RPMI8226 (cell line): ENCODE results near the gene MAP1LC3B2.
"Not testable (repeated sequence)": the region's sequence is repeated elsewhere in the genome, so short reads cannot be mapped to it uniquely, and the experiment has no call there.

ENCODE experiments used
- DNase-seq: peaks from one replicate; pipeline ENCODE4 v3.0.0-alpha.2; 2015

Gene MAP1LC3B2

GRCh38 chr12:116561181-116561821, 2.1 kb downstream of the MAP1LC3B2 start:
- DNase-seq, result no peak

GRCh38 chr12:116562090-116562489, 2.9 kb downstream of the MAP1LC3B2 start:
- no peak for DNase-seq

- DNase-seq, result no peak
These were observed 4.1 kb downstream of the MAP1LC3B2 start for GRCh38 chr12:116563262-116563661.

- DNase-seq, result no peak
These were observed 4.9 kb downstream of the MAP1LC3B2 start for GRCh38 chr12:116564080-116564479.

- not testable (repeated sequence) for DNase-seq
These were observed 6.0 kb downstream of the MAP1LC3B2 start for GRCh38 chr12:116565221-116565620.

GRCh38 chr12:116565963-116566362, 6.8 kb downstream of the MAP1LC3B2 start:
- DNase-seq, result no peak

- DNase-seq, result no peak
These were observed 9.0 kb downstream of the MAP1LC3B2 start for GRCh38 chr12:116568203-116568602.

- no peak for DNase-seq
These were observed 11.9 kb downstream of the MAP1LC3B2 start for GRCh38 chr12:116571089-116571488.

GRCh38 chr12:116573776-116574175, 14.6 kb downstream of the MAP1LC3B2 start:
- DNase-seq, result no peak

- not testable (repeated sequence) for DNase-seq
These were observed 16.6 kb downstream of the MAP1LC3B2 start for GRCh38 chr12:116575754-116576153.

GRCh38 chr12:116577154-116577561, 18.0 kb downstream of the MAP1LC3B2 start:
- no peak for DNase-seq

- DNase-seq, result no peak
These were observed 18.9 kb downstream of the MAP1LC3B2 start for GRCh38 chr12:116578051-116578450.

GRCh38 chr12:116582610-116583009, 23.4 kb downstream of the MAP1LC3B2 start:
- DNase-seq, result no peak

GRCh38 chr12:116583129-116583694, 24.0 kb downstream of the MAP1LC3B2 start:
- DNase-seq, result no peak

- DNase-seq, result no peak
These were observed 28.1 kb downstream of the MAP1LC3B2 start for GRCh38 chr12:116587270-116587669.

- no peak for DNase-seq
These were observed 29.3 kb downstream of the MAP1LC3B2 start for GRCh38 chr12:116588390-116589028.

- no peak for DNase-seq
These were observed 30.4 kb downstream of the MAP1LC3B2 start for GRCh38 chr12:116589581-116589980.

GRCh38 chr12:116590561-116590960, 31.4 kb downstream of the MAP1LC3B2 start:
- DNase-seq, result no peak

GRCh38 chr12:116591855-116592637, 32.9 kb downstream of the MAP1LC3B2 start:
- no peak for DNase-seq

- DNase-seq, result no peak
These were observed 33.5 kb downstream of the MAP1LC3B2 start for GRCh38 chr12:116592731-116593130.

GRCh38 chr12:116594325-116595038, 35.3 kb downstream of the MAP1LC3B2 start:
- no peak for DNase-seq

GRCh38 chr12:116595186-116595585, 36.0 kb downstream of the MAP1LC3B2 start:
- DNase-seq, result no peak

- DNase-seq, result no peak
These were observed 36.5 kb downstream of the MAP1LC3B2 start for GRCh38 chr12:116595672-116596071.
